RWPE1 (cell line): ENCODE measurements around the gene PHC2.
"Not testable (repeated sequence)": the region's sequence is repeated elsewhere in the genome, so short reads cannot be mapped to it uniquely, and the experiment has no call there.

ENCODE experiments used
- CTCF ChIA-PET: fragments of 350-600 bp; sonication (Branson Sonifier 250); formaldehyde crosslinking; extraction: SDS; loops from one replicate; lab custom pipeline; 2021; lab: Yijun Ruan, JAX
- POLR2A ChIA-PET: fragments of 400-600 bp; formaldehyde crosslinking; extraction: SDS; loops from one replicate; lab custom pipeline; 2020; ENCODE audit warnings: antibody characterized with exemption; ENCODE audit not compliant: low non-redundant PET; lab: Yijun Ruan, JAX
- DNase-seq: peaks from one replicate; pipeline ENCODE4 v3.0.0; 2012; ENCODE audit warnings: low spot score
- H3K27ac ChIP-seq: fragments of 450-650 bp; 2 replicates; pipeline ENCODE4 v1.5.1; 2017
- CTCF ChIP-seq: fragments of 450-650 bp; conservative IDR thresholded peaks from 2 replicates; pipeline ENCODE4 v1.5.1; 2017; ENCODE audit warnings: low read depth, mild to moderate bottlenecking

The PHC2 gene

DNA sequence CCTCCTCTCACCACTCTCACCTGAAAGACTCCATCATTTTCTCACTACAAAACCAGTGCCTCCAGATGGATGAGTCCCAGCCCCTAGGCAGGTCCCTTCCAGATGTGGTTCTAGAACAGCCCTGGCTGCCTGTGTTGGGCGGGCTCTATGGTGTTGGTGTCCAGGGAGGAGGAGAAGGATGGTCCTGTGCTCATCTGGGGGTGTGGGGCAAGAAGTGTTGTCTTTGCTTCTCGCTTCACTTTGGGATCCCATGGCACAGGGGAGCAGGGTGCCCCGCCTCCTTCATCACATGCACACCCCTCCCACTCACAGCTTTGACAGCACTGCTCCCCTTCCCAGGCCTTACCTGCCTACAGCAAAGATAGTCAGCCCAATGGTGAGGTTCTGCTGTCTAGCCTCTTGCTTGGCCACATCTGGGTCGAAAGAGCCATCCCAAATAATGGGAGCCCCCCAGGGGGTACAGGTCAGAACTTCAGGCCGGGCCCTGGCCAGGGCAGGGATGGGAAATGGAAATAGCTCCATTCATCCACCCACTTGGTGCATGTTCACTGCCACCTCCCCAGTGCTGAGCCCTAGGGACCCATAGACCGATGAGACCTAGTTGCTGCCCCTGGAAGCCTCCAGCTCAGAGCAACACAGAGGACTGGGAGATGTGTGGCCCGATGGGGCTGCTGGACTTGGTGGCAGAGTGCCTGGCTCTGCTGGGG lies 119.0 kb downstream of the PHC2 start:
- POLR2A ChIA-PET: no interaction called here
- no peak for TF ChIP-seq CTCF
- H3K27ac ChIP-seq: no peak overlapping the region
- no peak for DNase-seq
- CTCF ChIA-PET: interaction anchor here (0.5 to 0.9 kb wide), 4 partner anchors 9 to 212 kb away, joined by 3 to 6 read pairs (median 3); partner anchors contain the start of gene A3GALT2

DNA sequence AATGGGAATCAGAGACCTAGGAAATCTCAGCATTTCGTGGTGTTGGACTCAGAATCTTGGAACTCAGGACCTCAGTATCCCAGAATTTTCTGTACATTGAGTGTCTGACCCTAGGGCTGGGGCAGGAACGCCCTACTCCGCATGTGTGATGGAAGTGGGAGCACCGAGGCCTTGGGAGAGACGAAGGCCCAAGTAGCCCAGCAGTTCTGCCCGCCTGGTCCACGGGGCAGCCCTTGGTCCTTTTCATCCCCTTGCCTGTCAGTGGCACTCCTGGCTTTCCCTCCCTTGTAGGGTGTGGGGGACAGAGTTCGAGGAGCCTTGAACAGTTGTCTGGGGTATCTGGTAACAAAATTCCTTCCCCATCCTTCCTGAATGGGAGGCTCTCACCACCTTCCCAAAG lies 120.2 kb downstream of the PHC2 start:
- H3K27ac ChIP-seq: no peak overlapping the region
- DNase-seq: no peak
- TF ChIP-seq CTCF: no peak
- CTCF ChIA-PET: no interaction called here
- POLR2A ChIA-PET: no interaction called here

- CTCF ChIA-PET, H3K27ac ChIP-seq, POLR2A ChIA-PET, DNase-seq: not testable (repeated sequence)
Measured at GRCh38 chr1:33309351-33309750, 121.5 kb downstream of the PHC2 start.

DNA sequence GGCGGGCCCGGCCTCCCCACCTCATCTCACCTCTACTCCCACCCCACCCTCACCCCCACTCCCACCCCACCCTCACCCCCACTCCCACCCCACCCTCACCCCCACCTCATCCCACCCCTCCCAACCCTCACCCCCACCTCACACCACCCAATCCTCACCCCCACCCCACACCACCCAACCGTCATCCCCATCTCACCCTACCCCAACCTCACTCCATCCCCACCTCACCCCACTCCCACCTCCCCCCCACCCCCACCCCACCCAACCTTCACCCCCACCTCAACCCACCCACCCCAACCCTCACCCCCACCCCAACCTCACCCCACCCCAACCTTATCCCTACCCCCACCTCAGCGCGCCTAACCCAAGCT lies 123.4 kb downstream of the PHC2 start:
- TF ChIP-seq CTCF: no peak
- no peak for DNase-seq
- no peak overlapping the region for H3K27ac ChIP-seq
- CTCF ChIA-PET: interaction anchor here (0.9 kb wide), 1 partner anchor 11 kb away, joined by 3 read pairs; no protein-coding TSS in a partner anchor
- POLR2A ChIA-PET: no interaction called here

- no peak for DNase-seq
- POLR2A ChIA-PET: no interaction called here
- no peak overlapping the region for H3K27ac ChIP-seq
- CTCF ChIA-PET: interaction anchor here (1.2 kb wide), 1 partner anchor 11 kb away, joined by 3 read pairs; no protein-coding TSS in a partner anchor
- TF ChIP-seq CTCF: no peak
Measured at GRCh38 chr1:33306653-33307493, 124.0 kb downstream of the PHC2 start.

DNA sequence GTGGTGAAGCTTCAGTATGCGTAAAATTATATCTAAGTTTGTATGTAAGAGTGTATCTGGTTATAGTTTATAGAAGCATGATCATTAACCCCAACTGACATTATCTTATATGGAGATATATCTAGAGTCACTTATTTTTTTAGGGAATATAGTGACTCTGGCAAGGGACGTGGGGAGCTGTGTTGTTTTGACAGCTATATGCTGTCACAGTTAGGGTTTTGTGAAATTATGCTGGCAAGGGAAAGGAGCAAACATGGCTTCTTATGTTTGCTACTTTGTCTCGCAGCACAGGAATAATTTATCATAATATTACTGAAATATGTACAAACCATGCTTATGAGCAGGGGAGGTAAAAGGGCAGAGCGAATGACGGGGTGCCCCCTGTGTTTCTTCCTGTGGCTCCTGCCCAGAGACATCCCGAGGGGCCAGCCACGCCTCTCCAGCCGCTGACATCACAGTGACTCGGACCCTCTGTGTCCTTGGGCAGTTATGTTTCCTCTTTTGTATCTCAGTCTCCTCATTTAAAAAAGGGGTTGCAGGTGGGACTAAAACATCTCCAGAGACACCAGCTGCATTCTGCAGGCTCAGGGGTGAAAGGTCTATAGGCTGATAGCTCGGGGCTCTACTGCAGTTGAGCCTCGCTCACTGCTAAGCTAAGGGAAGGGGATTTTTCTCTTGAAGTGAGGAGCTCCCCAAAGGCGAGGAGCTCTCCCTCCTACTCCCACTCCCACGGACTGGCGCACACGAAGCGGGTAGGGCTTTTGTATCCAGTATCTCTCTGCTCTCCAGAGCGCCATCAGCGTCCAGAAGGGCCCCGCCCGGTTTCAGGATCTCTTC lies 124.9 kb downstream of the PHC2 start:
- ChIA-PET CTCF (interaction anchor here (0.6 to 1.2 kb wide), 2 partner anchors 10 to 48 kb away, joined by 3 read pairs; no protein-coding TSS in a partner anchor), POLR2A (no interaction called here)
- no peak overlapping the region for H3K27ac ChIP-seq
- TF ChIP-seq CTCF: no peak
- DNase-seq: no peak
